ENCODE data around the gene DLST.

Gene DLST

DNA sequence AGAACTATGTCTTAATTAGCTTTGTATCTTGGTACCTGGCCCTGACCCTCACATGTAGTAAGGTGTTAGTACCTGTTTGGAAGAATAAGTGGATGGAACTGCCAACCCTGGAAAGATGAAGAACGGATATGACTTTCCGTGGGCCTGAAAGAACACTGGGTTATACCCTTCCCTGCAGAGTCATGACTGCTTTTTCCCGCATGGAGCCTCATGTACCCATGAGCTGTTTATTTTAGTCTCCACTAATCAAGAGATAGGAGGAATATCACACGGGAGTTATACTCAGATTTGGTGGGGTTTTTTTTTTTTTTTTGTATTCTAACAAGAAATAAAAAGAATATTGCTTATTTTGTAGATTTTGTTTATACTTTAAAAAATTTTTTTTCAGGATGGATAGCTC is 15.9 kb downstream of the DLST start:
- DNase-seq: no peak
- Histone ChIP-seq H3K36me3 (peaks cover 97% of the 10 kb centered on the region), H3K9me3 (no peaks in the 10 kb centered on the region), H3K4me3 (ENCODE audit: low read depth, low read length) (no peak overlapping the region), H3K4me1 (no peaks in the 10 kb centered on the region), H3K27me3 (no peaks in the 10 kb centered on the region)
- TF ChIP-seq, protein P1, sequence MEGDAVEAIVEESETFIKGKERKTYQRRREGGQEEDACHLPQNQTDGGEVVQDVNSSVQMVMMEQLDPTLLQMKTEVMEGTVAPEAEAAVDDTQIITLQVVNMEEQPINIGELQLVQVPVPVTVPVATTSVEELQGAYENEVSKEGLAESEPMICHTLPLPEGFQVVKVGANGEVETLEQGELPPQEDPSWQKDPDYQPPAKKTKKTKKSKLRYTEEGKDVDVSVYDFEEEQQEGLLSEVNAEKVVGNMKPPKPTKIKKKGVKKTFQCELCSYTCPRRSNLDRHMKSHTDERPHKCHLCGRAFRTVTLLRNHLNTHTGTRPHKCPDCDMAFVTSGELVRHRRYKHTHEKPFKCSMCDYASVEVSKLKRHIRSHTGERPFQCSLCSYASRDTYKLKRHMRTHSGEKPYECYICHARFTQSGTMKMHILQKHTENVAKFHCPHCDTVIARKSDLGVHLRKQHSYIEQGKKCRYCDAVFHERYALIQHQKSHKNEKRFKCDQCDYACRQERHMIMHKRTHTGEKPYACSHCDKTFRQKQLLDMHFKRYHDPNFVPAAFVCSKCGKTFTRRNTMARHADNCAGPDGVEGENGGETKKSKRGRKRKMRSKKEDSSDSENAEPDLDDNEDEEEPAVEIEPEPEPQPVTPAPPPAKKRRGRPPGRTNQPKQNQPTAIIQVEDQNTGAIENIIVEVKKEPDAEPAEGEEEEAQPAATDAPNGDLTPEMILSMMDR (IDR thresholded peaks at IDR 0.05; ENCODE audit: low read depth, low read length): no peak

DNA sequence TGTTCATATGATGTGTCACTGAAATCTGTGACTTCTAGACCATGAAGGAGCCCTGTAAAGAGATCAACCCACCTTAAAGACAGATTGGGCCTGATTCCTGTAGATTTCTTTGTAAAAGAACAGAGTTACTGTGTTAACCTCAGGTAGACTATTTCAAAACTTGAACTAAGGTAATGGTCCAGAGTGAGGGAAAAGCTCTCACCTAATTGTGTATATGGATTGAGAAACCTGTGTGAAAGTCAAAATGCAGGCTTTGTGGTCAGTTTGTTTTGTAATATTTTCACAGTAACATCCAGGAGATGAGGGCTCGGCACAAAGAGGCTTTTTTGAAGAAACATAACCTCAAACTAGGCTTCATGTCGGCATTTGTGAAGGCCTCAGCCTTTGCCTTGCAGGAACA is 16.4 kb downstream of the DLST start:
- H3K36me3 ChIP-seq: peaks cover 97% of the 10 kb centered on the region
- no peaks in the 10 kb centered on the region for H3K4me1 ChIP-seq
- DNase-seq: no peak
- no peaks in the 10 kb centered on the region for H3K27me3 ChIP-seq
- no peaks in the 10 kb centered on the region for H3K9me3 ChIP-seq
- H3K4me3 ChIP-seq (ENCODE audit: low read depth, low read length): no peak overlapping the region
- TF ChIP-seq, protein P1 (IDR thresholded peaks at IDR 0.05; ENCODE audit: low read depth, low read length): no peak

GRCh38 chr14:74898694-74899093 is 17.0 kb downstream of the DLST start:
- TF ChIP-seq, protein P1 (IDR thresholded peaks at IDR 0.05; ENCODE audit: low read depth, low read length): no peak
- H3K4me3 ChIP-seq (ENCODE audit: low read depth, low read length): no peak overlapping the region
- no peak for DNase-seq
- no peaks in the 10 kb centered on the region for H3K4me1 ChIP-seq
- no peaks in the 10 kb centered on the region for H3K27me3 ChIP-seq
- H3K9me3 ChIP-seq: no peaks in the 10 kb centered on the region
- H3K36me3 ChIP-seq: peaks cover 93% of the 10 kb centered on the region

GRCh38 chr14:74902941-74903705 is 21.4 kb downstream of the DLST start:
- Histone ChIP-seq H3K36me3 (peaks cover 73% of the 10 kb centered on the region), H3K4me1 (peaks cover 12% of the 10 kb centered on the region), H3K9me3 (no peaks in the 10 kb centered on the region), H3K4me3 (ENCODE audit: low read depth, low read length) (no peak overlapping the region), H3K27me3 (no peaks in the 10 kb centered on the region)
- no peak for DNase-seq
- TF ChIP-seq, protein P1 (IDR thresholded peaks at IDR 0.05; ENCODE audit: low read depth, low read length): no peak

DNA sequence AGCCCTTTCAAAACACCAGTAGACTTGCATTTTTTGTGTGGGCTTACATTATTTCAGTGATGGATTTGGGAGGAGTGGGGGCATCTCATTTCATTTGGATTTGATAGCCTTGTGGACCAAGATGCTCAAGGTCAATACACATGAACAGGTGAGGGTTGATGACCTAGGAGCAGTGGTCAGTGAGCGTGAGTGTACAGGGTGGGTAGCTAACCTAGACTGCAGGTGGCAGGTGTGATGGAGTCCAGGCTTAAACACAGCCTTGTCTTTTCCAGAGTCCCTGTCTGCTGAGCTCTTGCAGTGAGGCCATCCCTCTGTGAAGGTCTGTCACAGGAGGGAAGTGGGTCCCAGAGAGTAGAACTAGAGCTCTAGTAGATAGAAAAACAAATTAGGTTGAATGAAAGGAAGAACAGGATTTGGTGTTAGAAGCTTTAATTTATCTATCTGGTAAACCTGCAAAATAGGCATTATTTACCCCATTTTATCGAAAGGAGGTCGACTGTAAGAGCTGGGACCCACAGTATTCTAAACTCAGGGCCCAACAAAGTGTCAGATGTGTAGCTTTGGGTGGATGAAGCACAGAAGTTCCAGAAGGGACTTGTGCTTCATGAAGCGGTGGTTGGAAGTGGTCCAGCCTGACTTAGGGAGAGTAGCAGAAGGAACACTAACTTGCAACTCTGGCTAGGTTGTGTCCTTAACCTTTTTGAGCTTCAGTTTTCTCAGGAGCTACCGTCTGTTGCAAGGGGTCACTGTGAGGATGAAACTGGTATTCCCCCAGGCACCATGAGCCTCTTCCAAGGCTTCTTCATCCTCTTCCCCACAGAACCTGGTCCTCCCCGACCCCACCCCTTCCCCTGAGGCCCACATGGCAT is 23.2 kb downstream of the DLST start:
- TF ChIP-seq, protein P1 (IDR thresholded peaks at IDR 0.05; ENCODE audit: low read depth, low read length): no peak
- Histone ChIP-seq H3K9me3 (no peaks in the 10 kb centered on the region), H3K27me3 (no peaks in the 10 kb centered on the region), H3K4me1 (peaks cover 12% of the 10 kb centered on the region), H3K36me3 (peaks cover 56% of the 10 kb centered on the region), H3K4me3 (ENCODE audit: low read depth, low read length) (no peak overlapping the region)
- no peak for DNase-seq
